Stimulated activated CD8-positive, alpha-beta memory T cell treated with anti-CD3 and anti-CD28 coated beads, Interleukin-12 subunit alpha, Interleukin-12 subunit beta, amount 100 ng/mL, for 4 hours (primary cell): ENCODE results near the gene RELA.
"Not testable (repeated sequence)": the region's sequence is repeated elsewhere in the genome, so short reads cannot be mapped to it uniquely, and the experiment has no call there.

Experiments used
- DNase-seq: peaks from one replicate; pipeline ENCODE4 v3.0.0-alpha.2; 2020; ENCODE audit warnings: low read depth

Gene RELA

GRCh38 chr11:65663639-65664200, 1.0 kb upstream of the RELA start:
- DNase-seq = no peak

DNA sequence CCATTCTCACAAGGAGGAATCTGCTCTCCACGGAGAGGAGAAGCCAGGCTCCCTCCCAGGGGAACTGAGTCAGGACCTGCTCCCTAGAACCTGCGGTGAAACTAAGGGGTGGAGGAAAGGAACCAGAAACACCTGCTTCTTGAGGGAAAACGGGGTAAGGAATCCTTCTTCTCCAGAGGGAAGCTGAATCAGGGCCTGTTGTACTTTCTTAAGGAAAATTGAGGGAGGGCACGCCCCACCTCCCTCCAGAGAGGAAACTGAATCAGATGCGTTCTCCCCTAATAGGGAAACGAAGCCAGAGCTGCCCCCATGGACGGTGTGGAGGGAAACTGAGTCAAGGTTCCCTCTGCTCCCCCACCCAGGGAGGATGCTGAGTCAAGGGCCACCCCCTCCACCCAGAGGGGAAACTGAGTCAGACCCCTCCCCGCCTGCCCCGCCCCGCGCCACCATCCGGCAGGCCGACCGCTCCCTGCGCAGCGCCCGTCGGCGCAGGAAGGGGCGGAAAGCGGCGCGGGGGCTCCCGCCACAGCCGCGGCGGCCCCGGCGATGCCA, 393 bp downstream of the RELA start:
- DNase-seq = no peak

GRCh38 chr11:65661599-65662246, 993 bp downstream of the RELA start:
- no peak for DNase-seq

DNA sequence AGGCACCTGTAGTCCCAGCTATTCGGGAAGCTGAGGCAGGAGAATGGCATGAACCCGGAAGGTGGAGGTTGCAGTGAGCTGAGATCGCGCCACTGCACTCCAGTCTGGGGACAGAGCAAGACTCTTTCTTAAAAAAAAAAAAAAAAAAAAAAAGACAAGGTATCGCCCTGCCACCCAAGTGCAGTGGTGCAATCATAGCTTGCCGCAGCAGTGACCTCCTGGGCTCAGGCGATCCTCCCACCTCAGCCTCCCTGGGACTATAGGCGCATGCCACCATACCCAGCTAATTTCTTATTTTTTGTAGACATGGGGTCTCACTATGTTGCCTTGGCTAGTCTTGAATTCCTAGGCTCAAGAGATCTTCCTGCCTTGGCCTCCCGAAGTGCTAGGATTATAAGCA, 1.8 kb downstream of the RELA start:
- DNase-seq = not testable (repeated sequence)

GRCh38 chr11:65660038-65660437, 2.7 kb downstream of the RELA start:
- DNase-seq = no peak

- no peak for DNase-seq
Measured at GRCh38 chr11:65658174-65659021, 4.3 kb downstream of the RELA start.

DNA sequence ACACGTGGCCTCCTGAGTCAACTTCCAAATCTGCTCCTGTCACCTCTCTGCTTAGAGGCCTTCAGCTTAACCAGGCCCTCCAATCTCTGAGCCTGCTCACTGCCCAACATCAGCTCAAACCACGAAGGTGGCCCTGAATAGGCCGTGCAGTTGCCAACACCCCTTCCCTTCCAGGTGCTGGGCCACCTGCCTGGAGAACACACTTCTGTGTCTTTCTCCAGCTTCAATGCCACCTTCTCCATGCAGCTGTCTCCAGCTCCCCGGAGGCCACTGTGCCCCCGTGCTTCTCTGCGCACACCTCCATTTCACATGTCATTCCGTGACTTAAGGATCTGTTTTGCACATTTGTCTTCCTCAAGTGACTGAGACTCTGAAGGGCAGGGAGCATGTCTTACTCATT, 5.3 kb downstream of the RELA start:
- DNase-seq = no peak

GRCh38 chr11:65655570-65656332, 7.0 kb downstream of the RELA start:
- DNase-seq = no peak

DNA sequence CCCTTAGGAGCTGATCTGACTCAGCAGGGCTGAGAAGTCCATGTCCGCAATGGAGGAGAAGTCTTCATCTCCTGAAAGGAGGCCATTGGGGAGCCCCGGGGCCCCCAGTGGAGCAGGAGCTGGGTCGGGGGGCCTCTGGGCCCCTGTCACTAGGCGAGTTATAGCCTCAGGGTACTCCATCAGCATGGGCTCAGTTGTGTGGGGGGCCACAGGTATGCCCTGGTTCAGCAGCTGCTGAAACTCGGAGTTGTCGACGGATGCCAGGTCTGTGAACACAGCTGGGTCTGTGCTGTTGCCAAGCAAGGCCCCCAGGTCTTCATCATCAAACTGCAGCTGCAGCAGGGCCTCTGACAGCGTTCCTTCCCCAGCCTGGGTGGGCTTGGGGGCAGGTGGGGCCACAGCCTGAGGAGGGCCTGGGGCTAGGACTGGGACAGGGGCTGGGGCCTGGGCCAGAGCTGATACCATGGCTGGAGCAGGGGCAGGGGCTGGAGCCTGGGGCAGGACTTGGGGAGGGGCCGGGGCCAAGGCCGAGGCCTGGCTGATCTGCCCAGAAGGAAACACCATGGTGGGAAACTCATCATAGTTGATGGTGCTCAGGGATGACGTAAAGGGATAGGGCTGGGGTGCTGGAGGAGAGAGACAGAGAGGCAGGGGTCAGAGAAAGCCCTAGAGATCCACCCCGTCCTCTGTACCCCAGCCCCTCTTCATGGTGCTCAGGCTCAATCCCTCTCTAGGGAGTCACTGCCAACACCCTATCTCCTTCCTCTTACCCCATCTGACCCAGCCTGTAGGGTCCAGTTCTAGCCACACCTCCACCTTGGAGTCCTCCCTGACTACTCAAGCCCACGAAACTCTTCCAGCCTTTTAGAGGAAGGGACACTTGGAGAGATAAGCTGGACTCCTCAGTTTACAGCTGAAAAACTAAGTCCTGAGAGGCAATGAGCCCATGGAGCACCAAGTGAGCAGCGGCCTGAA, 8.1 kb downstream of the RELA start:
- no peak for DNase-seq

- no peak for DNase-seq
Measured at GRCh38 chr11:65653229-65654225, 9.2 kb downstream of the RELA start.

GRCh38 chr11:65652511-65653228, 10.0 kb downstream of the RELA start:
- peak; percentile 98 for DNase-seq

GRCh38 chr11:65651589-65652510, 10.9 kb downstream of the RELA start:
- DNase-seq = no peak

DNA sequence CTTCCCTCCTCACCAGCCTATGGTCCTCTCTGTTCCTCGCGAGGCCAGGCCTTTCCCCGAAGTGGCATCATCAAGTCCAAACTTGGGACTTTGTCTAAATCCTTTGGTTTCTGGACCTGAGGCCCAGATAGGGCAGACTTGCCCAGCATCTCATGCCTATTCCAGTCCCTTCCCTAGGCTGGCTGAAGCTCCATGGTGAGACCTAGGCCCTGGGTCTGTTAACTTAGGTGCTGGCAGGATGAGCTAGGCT, 11.5 kb downstream of the RELA start:
- no peak for DNase-seq

- no peak for DNase-seq
Measured at GRCh38 chr11:65650547-65651338, 12.0 kb downstream of the RELA start.

- no peak for DNase-seq
Measured at GRCh38 chr11:65649656-65650546, 12.8 kb downstream of the RELA start.

DNA sequence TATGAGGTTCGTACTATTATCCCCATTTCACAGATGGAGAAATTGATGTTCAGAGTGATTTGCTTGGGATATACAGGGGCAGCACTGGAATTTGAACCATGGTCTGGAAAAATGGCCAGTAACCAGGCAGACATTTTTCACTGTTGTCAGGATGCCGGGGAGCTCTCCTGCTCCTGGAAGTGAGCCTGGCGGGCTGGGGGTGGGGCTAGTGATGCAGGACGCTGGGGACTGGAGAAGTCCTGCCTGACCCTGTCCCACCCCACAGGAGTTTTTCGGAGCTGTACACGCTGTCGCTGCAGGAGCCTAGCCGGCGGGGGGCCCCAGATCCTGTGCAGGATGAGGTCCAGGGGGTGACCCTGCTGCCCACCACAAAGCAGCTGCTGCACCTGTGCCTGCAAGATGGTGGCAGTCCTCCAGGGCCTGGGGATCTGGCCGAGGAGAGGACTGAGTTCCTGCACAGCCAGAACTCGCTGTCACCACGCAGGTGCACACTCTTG, 13.7 kb downstream of the RELA start:
- DNase-seq = no peak
